H9 (cell line): ENCODE measurements around the gene CALN1. TPM values are rescaled to one million over a fixed set of nuclear protein-coding genes. Genes with fewer than 3 reads are reported as not detected.

Experiments
- DNase-seq: peaks from one replicate; pipeline ENCODE4 v3.0.0-alpha.2; 2017
- H2AFZ ChIP-seq: one replicate; pipeline ENCODE4 v1.6.1; 2013; ENCODE audit warnings: mild to moderate bottlenecking, low read length, control low read depth, moderate library complexity
- H2AK5ac ChIP-seq: 2 replicates; pipeline ENCODE4 v1.6.1; 2013; ENCODE audit warnings: low read length, control low read depth, mixed read lengths; ENCODE audit not compliant: insufficient read length
- H2BK120ac ChIP-seq: one replicate; pipeline ENCODE4 v1.6.1; 2013; ENCODE audit warnings: low read depth, mild to moderate bottlenecking, low read length, control low read depth, inconsistent platforms; ENCODE audit not compliant: poor library complexity, severe bottlenecking
- H2BK12ac ChIP-seq: 2 replicates; pipeline ENCODE4 v1.6.1; 2013; ENCODE audit warnings: low read length, control low read depth, mixed read lengths, low read depth; ENCODE audit not compliant: insufficient read length
- H2BK15ac ChIP-seq: 2 replicates; pipeline ENCODE4 v1.6.1; 2013; ENCODE audit warnings: low read depth, low read length, control low read depth
- H2BK20ac ChIP-seq: one replicate; pipeline ENCODE4 v1.6.1; 2013; ENCODE audit warnings: low read depth, mild to moderate bottlenecking, low read length, control low read depth, inconsistent platforms; ENCODE audit not compliant: poor library complexity, severe bottlenecking
- H2BK5ac ChIP-seq: 2 replicates; pipeline ENCODE4 v1.6.1; 2013; ENCODE audit warnings: low read length, control low read depth, mixed read lengths; ENCODE audit not compliant: insufficient read length
- H3K14ac ChIP-seq: 2 replicates; pipeline ENCODE4 v1.6.1; 2013; ENCODE audit warnings: low read length, control low read depth; ENCODE audit not compliant: insufficient read depth
- H3K18ac ChIP-seq: 2 replicates; pipeline ENCODE4 v1.6.1; 2013; ENCODE audit warnings: low read depth, mild to moderate bottlenecking, mixed read lengths, low read length, control low read depth; ENCODE audit not compliant: insufficient read length
- H3K23ac ChIP-seq: 2 replicates; pipeline ENCODE4 v1.6.1; 2013; ENCODE audit warnings: low read length, control low read depth, mixed read lengths, low read depth; ENCODE audit not compliant: insufficient read length
- H3K23me2 ChIP-seq: 2 replicates; pipeline ENCODE4 v1.6.1; 2013; ENCODE audit warnings: low read depth, mild to moderate bottlenecking, mixed read lengths, low read length, control low read depth; ENCODE audit not compliant: insufficient read length, poor library complexity, severe bottlenecking
- H3K27ac ChIP-seq: 2 replicates; pipeline ENCODE4 v1.5.1; 2013; ENCODE audit warnings: low read length, control low read depth, mixed read lengths, low read depth; ENCODE audit not compliant: insufficient read length
- H3K27me3 ChIP-seq: 2 replicates; pipeline ENCODE4 v1.6.1; 2013; ENCODE audit warnings: low read length, control low read depth, inconsistent platforms; ENCODE audit not compliant: insufficient read depth
- H3K4ac ChIP-seq: 2 replicates; pipeline ENCODE4 v1.6.1; 2013; ENCODE audit warnings: low read depth, mild to moderate bottlenecking, control low read depth, inconsistent platforms, low read length, moderate library complexity
- H3K4me1 ChIP-seq: 2 replicates; pipeline ENCODE4 v1.6.1; 2013; ENCODE audit warnings: low read length, control low read depth, inconsistent platforms; ENCODE audit not compliant: insufficient read depth
- H3K4me2 ChIP-seq: 2 replicates; pipeline ENCODE4 v1.6.1; 2013; ENCODE audit warnings: low read length, control low read depth, mixed read lengths; ENCODE audit not compliant: insufficient read length, insufficient read depth
- H3K56ac ChIP-seq: 2 replicates; pipeline ENCODE4 v1.6.1; 2013; ENCODE audit warnings: low read depth, mild to moderate bottlenecking, mixed read lengths, low read length, control low read depth; ENCODE audit not compliant: insufficient read length
- H3K79me1 ChIP-seq: 2 replicates; pipeline ENCODE4 v1.6.1; 2013; ENCODE audit warnings: low read depth, mild to moderate bottlenecking, moderate library complexity, low read length, control low read depth, inconsistent platforms; ENCODE audit not compliant: insufficient read depth, poor library complexity, severe bottlenecking
- H3K79me2 ChIP-seq: 2 replicates; pipeline ENCODE4 v1.6.1; 2013; ENCODE audit warnings: low read length, control low read depth, inconsistent platforms; ENCODE audit not compliant: insufficient read depth
- H3K9ac ChIP-seq: 2 replicates; pipeline ENCODE4 v1.6.1; 2013; ENCODE audit warnings: low read length, control low read depth, mixed read lengths; ENCODE audit not compliant: insufficient read length; ENCODE audit errors: extremely low read depth
- H3K9me3 ChIP-seq: one replicate; pipeline ENCODE4 v1.6.1; 2013; ENCODE audit warnings: low read depth, low read length, inconsistent platforms; ENCODE audit not compliant: control insufficient read depth
- H3T11ph ChIP-seq: one replicate; pipeline ENCODE4 v1.6.1; 2013; ENCODE audit warnings: mild to moderate bottlenecking, low read length, control low read depth, inconsistent platforms
- H4K20me1 ChIP-seq: one replicate; pipeline ENCODE4 v1.6.1; 2013; ENCODE audit not compliant: control insufficient read depth, insufficient read length, insufficient read depth
- H4K5ac ChIP-seq: 2 replicates; pipeline ENCODE4 v1.6.1; 2013; ENCODE audit warnings: low read depth, mild to moderate bottlenecking, mixed read lengths, low read length, control low read depth; ENCODE audit not compliant: insufficient read length
- H4K8ac ChIP-seq: replicated peaks from 2 replicates; pipeline ENCODE4 v1.6.1; 2013; ENCODE audit warnings: low read length, control low read depth, mixed read lengths, low read depth; ENCODE audit not compliant: insufficient read length
- H4K91ac ChIP-seq: 2 replicates; pipeline ENCODE4 v1.6.1; 2013; ENCODE audit warnings: low read depth, mild to moderate bottlenecking, moderate library complexity, mixed read lengths, low read length, control low read depth; ENCODE audit not compliant: insufficient read length
- H3K27ac Mint-ChIP-seq, 3 experiments: 2 replicates in 2 of 3; 3 replicates in 1 of 3; pipeline ENCODE4 v1.8.0; 2020 to 2021; ENCODE audit warnings: mixed read lengths in 3 of 3, mild to moderate bottlenecking in 1 of 3, moderate library complexity in 1 of 3
- H3K27me3 Mint-ChIP-seq: 2 replicates; pipeline ENCODE4 v1.8.0; 2021; ENCODE audit warnings: low read depth, mild to moderate bottlenecking, moderate library complexity, mixed read lengths
- H3K36me3 Mint-ChIP-seq, 3 experiments: 2 replicates in 2 of 3; 3 replicates in 1 of 3; pipeline ENCODE4 v1.8.0; 2020 to 2021; ENCODE audit warnings: low read depth in 3 of 3, mixed read lengths in 3 of 3; ENCODE audit not compliant: insufficient read depth in 1 of 3
- H3K4me1 Mint-ChIP-seq, 2 experiments: 2 replicates each; pipeline ENCODE4 v1.8.0; 2020; ENCODE audit warnings: mixed read lengths in 2 of 2
- H3K4me3 Mint-ChIP-seq, 2 experiments: 2 replicates in 1 of 2; 3 replicates in 1 of 2; pipeline ENCODE4 v1.8.0; 2020 to 2021; ENCODE audit warnings: mild to moderate bottlenecking in 2 of 2, mixed read lengths in 2 of 2, moderate library complexity in 1 of 2
- H3K9me3 Mint-ChIP-seq, 2 experiments: 2 replicates in 1 of 2; 3 replicates in 1 of 2; pipeline ENCODE4 v1.8.0; 2020; ENCODE audit warnings: mild to moderate bottlenecking in 2 of 2, mixed read lengths in 2 of 2, moderate library complexity in 1 of 2
- CTCF ChIP-seq: fragments of 200-600 bp; sonication (generic); conservative IDR thresholded peaks from 3 replicates; pipeline ENCODE4 v1.8.0; 2021; ENCODE audit warnings: antibody characterized with exemption, mild to moderate bottlenecking
- WGBS: extraction: QIAGEN DNeasy Blood & Tissue Kit; methylation state at CpG from one replicate; pipeline ENCODE4 v1.1.7; 2013; ENCODE audit warnings: missing lambda C conversion rate, low lambda C conversion rate, mixed read lengths; ENCODE audit not compliant: insufficient read length; ENCODE audit errors: extremely low coverage; 5-methylcytosine and 5-hydroxymethylcytosine counted together
- total RNA-seq: library from RNA; stranded (reverse); gene quantifications from 2 replicates; pipeline ENCODE4 v1.2.1, GENCODE V29; 2021

Gene CALN1
- total RNA-seq, 1 experiment from 2014 or later: 2.8 TPM

- Histone ChIP-seq H4K8ac (no peak overlapping the region), H2BK20ac (no peak overlapping the region), H3K9ac (no peak overlapping the region), H4K20me1 (no peaks in the 10 kb centered on the region), H3K27ac (no peak overlapping the region), H2BK15ac (no peak overlapping the region), H3K23me2 (no peaks in the 10 kb centered on the region), H3K79me1 (no peaks in the 10 kb centered on the region), H4K5ac (no peak overlapping the region), H3K23ac (no peak overlapping the region), H2BK12ac (no peak overlapping the region), H4K91ac (no peak overlapping the region), H3K56ac (no peak overlapping the region), H3K4me2 (no peak overlapping the region), H3T11ph (no peak overlapping the region), H3K79me2 (no peaks in the 10 kb centered on the region), H2BK120ac (no peak overlapping the region), H3K9me3 (no peaks in the 10 kb centered on the region), H3K27me3 (no peaks in the 10 kb centered on the region), H2BK5ac (no peak overlapping the region), H2AFZ (no peak overlapping the region), H2AK5ac (no peak overlapping the region), H3K4me1 (no peaks in the 10 kb centered on the region; the same call in 1 of the 2 replicates), H3K14ac (no peak overlapping the region; the same call in 1 of the 2 replicates), H3K18ac (no peak overlapping the region), H3K4ac (no peak overlapping the region)
- Mint-ChIP-seq H3K27me3 (no peaks in the 10 kb centered on the region), H3K4me1 (peaks cover 10 to 15% of the 10 kb centered on the region in 2 experiments), H3K27ac (no peak overlapping the region), H3K9me3 (peaks cover 0 to 4% of the 10 kb centered on the region in 2 experiments; a peak in 2 of 5 replicates), H3K36me3 (no peaks in the 10 kb centered on the region; a peak in 2 of 7 replicates), H3K4me3 (no peak overlapping the region)
- no peak for TF ChIP-seq CTCF
- no CpG with 5 or more reads among the region's 17 CpGs for WGBS
- DNase-seq: no peak
These were observed 470.0 kb downstream of the CALN1 start for GRCh38 chr7:71942115-71942514.
